NOMO-1 treated with dmso at 0.1 percent for 144 hours (cell line): Measurements from ENCODE around the gene LRP2.
"Not testable (repeated sequence)": the region's sequence is repeated elsewhere in the genome, so short reads cannot be mapped to it uniquely, and the experiment has no call there.

Experiments used
- DNase-seq: peaks from one replicate; lab custom pipeline; 2025; ENCODE audit not compliant: unreplicated experiment; lab: John Stamatoyannopoulos, UW

Gene LRP2

GRCh38 chr2:169178804-169179390 lies 183.4 kb downstream of the LRP2 start:
- DNase-seq, result no peak

DNA sequence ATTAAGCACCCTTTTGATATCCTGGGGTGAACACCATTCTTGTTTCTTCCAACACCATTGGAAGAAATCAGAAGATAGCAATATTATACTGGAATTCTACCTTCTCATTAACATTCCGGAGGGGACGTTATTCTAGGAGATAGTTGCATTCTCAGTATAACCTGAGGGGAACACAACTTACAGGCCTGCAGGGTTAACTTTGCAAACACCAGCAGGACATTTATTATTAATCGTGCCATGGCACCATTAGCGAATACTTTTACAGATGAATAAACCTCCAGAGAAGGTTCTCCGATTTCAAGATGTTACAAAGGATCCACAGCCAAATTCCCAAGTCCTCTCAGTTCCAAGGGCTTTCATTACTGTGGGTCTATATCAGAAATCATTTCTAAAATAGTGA lies 184.0 kb downstream of the LRP2 start:
- no peak for DNase-seq

DNA sequence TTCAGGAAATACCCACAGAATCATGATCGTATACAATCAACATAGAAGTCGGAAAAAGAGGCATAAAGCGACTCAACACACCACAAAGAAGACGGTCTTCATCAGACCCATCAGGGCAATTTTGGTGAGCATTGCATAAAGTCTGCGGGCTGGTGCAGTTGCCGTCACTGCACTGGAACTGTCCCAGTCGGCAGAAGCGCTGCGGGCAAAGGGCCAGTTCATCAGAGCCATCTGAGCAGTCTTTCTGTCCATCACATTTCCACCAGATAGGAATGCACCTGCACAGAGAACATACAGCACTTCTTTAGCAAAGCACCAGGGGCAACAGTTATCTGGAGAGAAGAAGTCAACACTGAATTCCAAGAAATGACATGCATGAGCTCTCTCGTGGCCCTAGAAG lies 187.2 kb downstream of the LRP2 start:
- no peak for DNase-seq

DNA sequence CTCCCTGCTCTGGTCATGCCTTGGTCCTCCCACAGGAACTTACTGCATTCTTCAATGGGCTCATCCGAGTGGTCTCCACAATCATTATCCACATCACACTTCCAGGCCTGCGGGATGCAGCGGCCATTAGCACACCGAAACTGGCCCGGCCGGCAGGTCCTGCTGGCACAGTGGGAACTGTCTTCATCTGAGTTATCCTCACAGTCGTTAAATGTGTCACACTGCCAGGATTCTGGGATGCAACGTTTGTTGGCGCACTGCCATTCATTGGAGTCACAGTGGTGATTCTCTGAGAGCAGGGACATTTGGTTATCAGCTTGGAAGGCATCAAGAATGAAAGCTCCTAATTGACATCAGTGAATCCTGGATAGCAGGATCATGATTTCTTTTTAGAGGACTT lies 188.5 kb downstream of the LRP2 start:
- DNase-seq, result no peak

- DNase-seq, result no peak
Measured at GRCh38 chr2:169172914-169173313, 189.4 kb downstream of the LRP2 start.

DNA sequence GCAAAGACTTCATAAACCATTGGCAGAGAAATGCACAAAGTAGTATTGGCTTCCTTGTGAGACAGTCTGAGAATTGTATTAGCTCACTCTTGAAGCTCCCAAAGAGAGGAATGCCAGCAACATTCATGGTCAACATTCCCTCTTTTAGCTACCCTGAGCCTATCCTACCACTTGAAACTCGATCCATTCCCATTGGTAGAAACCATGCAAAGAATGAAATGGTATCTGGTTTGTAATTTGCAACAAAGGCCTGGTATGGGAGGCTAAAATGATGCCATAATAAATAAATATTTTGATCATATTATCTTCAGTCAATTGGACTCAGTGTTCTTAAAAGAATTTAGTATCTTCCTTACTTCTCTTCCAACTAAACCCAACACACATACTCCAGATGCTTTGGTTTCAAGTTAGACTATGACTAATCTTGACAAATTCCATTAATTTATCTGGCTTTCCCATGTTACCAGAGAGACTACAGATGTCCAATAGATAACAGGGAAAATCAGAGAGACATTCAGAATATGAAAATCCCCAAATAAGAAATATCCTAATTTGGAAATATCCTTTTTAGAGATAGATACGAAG lies 190.1 kb downstream of the LRP2 start:
- no peak for DNase-seq

DNA sequence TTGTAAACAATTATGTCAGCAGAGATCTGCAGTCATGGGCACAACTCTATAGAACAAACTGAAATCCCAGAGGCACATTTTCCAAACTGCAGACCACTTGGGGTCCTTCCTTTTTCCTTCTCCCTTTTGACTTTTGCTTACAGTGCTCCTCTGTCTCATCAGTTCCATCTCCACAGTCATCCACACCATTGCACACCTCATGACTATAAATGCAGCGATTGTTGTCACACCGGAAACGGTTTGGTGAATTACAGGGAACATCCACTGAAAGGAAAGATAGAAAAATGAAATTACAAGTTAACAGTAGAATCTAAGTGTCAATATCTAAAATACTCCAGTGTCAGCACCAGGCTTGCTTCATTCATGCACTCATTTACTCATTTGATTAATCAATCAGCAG lies 196.5 kb downstream of the LRP2 start:
- DNase-seq, result no peak

DNA sequence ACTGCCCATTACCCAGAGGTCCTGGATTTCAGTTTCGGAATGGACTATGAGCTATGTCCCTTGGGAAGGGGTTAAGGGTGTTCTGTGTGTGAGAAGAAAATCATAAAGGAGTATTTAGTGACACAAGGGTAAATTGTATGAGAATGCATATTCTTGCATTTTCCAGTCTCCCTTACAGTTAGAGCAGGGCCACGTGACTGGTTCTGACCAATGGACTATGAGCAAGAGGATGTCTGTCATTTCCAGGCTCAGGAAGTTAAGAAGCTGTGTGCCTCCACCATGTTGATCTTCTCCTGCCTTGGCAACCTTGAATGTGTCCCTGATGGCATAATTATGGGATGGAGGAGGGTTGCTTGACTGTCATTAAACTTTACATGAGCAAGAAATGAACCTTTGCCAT lies 198.0 kb downstream of the LRP2 start:
- DNase-seq, result no peak

DNA sequence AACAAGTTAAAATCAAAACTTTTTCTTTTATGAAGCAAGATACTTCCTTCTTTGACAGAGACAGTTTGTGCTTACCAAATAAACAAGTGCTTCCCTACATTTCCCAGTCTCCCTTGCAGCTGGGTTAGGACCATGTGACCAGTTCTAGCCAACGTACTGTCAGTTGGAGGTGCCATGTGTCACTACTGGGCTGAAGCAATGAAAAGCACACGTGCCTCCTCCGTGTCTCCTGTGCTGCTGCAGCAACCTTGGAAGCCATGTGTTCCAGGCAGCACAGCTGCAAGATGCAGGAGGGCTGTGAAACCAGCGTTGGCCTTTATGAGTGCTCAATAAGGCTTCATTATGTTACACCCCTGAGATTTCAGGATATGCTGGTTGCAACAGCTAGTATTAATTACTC lies 199.7 kb downstream of the LRP2 start:
- no peak for DNase-seq

DNA sequence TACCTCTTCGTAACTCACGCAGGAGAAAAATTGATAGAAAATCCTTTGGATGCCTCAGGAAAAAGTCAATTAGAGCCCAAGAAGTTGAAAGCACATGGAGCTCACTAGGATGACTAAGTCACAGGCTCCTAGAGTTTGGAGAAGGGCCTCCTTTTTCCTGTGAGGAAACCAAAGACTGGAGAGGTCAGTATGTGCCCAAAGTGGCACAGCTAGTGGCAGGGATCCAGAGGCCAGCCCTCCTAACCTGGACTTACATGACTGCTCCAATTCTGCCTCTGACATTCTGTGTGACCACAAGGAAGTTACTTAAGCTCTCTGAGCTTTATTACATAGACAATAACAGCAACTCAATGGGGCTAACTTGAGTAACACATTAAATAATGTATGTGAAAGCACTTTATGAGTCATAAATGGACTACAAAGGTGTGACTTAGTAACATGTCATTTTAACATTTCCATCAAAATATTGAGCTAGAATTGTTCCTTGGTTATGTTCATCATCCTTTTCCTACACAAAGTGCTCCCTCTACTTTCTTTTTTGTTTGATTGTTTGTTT lies 201.3 kb downstream of the LRP2 start:
- DNase-seq, result no peak

DNA sequence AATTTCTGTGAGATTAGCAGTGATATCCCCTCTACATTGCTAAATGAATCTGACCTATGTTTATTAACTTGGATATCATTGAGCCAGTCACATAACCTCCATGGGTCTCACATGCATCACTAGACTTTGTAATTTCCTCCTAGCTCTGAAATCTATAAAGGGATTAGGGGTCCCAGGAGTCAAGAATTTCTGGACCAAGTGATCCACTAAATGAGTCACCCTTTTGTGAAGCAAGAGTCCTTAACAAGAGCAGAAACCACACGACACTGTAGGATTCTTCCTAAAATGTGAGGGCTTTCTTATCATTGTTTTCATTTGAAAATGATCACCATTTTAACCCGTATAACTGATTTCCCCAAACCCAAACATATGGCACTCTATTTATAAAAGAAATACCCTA lies 202.6 kb downstream of the LRP2 start:
- no peak for DNase-seq

GRCh38 chr2:169158874-169159273 lies 203.5 kb downstream of the LRP2 start:
- DNase-seq, result no peak

GRCh38 chr2:169146220-169146619 lies 216.1 kb downstream of the LRP2 start:
- no peak for DNase-seq

GRCh38 chr2:169143998-169144397 lies 218.3 kb downstream of the LRP2 start:
- peak; percentile 3 for DNase-seq

DNA sequence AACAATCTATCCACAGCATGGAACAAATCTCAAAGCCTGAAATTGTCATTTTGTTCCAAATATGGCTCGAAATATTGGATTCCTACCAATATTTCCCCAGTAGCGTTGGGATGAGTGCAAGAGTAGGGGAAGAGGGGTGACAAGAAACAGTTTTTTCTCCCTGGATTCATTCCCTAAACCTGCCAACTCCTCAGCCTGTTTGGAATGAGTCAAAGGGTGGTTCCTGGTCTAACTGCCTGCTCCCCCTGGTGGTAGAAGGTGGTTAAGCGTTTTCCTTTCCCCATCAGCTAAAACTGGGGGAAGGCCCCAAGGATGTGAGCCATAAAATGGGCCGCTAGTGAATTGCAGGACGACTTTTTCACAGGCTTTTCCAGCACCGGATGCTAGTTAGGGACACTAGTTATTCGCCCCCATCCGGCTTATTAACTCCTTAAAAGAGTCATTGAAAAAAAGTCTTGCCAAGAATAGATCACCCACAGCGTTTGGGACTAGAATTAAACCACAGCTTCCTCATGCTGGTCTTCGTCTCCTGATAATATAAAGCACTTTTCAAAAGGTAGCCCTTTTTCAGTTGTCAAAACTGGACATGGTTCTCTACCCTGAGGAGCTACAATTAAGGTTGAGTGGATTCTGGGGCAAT lies 220.5 kb downstream of the LRP2 start:
- peak; percentile 10 for DNase-seq

DNA sequence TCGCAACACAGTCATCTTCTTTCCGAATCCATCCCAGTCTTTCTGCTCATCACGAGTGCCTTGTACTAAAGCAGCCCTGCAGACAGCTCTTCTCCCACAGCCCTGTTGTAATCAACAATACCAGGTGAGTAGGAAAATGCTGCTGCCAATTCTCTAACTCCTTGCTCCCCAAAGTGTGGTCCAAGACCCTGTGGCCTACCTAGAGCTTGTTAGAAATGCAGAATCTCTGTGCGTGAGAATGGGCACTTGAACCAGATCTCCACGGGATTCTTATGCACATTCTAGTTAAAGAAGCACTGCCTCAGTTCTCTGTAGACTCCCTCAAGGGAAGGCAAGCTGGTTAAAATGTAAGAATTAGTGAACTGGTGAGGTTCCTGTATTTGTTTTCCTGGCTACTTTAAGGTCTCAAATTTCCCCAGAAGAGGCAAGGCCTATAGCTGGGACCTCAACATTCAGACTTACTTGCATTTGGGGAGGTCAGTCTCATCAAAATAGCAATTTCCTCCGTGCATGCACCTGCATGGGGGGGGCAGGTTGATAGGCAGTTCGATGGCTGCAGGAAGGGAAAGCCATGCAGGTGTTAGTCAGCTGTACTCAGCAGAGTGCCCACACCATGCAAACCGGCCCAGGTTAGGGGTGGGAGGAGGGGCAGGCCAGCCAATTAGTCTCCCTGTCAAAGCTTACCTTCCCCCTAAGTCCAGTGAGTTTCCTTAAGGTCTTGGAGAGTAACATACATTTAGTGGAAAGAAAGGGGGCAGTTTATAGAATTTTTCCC lies 222.2 kb downstream of the LRP2 start:
- no peak for DNase-seq

GRCh38 chr2:169139145-169139544 lies 223.2 kb downstream of the LRP2 start:
- DNase-seq, result no peak

DNA sequence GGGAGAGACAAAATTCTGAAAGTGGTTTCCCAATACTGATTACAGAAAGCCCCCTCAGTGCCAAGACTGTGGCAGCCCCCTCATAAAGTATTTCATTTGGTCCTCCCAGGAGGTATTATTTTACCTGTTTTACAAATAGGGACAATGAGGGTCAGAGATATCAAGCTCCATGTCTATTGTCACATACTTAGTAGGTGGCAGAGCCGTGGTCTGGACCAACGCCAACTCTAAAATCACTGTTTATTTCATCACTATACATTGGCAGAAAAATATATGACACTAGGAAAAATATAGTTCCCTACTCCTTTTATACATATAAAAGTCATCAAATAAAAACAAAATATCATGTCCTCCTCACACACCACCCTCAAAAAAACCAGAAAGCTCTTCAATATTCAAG lies 224.4 kb downstream of the LRP2 start:
- DNase-seq, result no peak

- DNase-seq, result no peak
Measured at GRCh38 chr2:169136885-169137534, 225.3 kb downstream of the LRP2 start.

DNA sequence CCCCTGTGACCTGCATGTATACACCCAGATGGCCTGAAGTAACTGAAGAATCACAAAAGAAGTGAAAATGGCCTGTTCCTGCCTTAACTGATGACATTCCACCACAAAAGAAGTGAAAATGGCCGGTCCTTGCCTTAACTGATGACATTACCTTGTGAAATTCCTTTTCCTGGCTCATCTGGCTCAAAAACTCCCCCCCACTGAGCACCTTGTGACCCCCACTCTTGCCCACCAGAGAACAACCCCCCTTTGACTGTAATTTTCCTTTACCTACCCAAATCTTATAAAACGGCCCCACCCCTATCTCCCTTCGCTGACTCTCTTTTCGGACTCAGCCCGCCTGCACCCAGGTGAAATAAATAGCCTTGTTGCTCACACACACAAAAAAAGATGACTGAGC lies 225.9 kb downstream of the LRP2 start:
- not testable (repeated sequence) for DNase-seq

DNA sequence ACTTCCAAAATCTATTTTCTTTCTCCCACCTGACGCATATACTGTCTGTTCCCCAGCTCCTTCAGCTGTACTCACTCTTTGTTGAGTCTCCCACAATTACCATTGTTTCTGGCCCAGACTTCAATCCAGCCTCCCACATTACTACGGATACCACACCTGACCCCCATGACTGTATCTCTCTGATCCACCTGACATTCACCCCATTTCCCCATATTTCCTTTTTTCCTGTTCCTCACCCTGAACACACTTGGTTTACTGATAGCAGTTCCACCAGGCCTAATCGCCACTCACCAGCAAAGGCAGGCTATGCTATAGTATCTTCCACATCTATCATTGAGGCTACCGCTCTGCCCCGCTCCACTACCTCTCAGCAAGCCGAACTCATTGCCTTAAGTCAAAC lies 228.1 kb downstream of the LRP2 start:
- DNase-seq, result not testable (repeated sequence)
